ACHN (cell line): ENCODE measurements around the gene POLR1A.

Experiments
- DNase-seq: peaks from one replicate; pipeline ENCODE4 v3.0.0-alpha.2; 2015
- in situ Hi-C: cut with HindIII; loops from 2 replicates; pipeline ENCODE4 v1.10.0; 2017; ENCODE audit warnings: low sequenced_read_pairs, low pct_ligation_motif_present, low pct_unique_long_range_greater_than_20kb

Gene POLR1A

GRCh38 chr2:86014493-86014892 is 91.2 kb downstream of the POLR1A start:
- in situ Hi-C loops = no loop called here
- no peak for DNase-seq

- in situ Hi-C loops = no loop called here
- no peak for DNase-seq
These were observed 93.5 kb downstream of the POLR1A start for GRCh38 chr2:86012007-86012712.

GRCh38 chr2:86011449-86011941 is 94.2 kb downstream of the POLR1A start:
- in situ Hi-C loops = no loop called here
- DNase-seq = no peak

GRCh38 chr2:86010083-86010482 is 95.6 kb downstream of the POLR1A start:
- in situ Hi-C loops = no loop called here
- DNase-seq = no peak

GRCh38 chr2:86006524-86006923 is 99.2 kb downstream of the POLR1A start:
- DNase-seq = no peak
- in situ Hi-C loops = no loop called here

- DNase-seq = no peak
- in situ Hi-C loops = no loop called here
These were observed 101.7 kb downstream of the POLR1A start for GRCh38 chr2:86003967-86004366.

GRCh38 chr2:86003104-86003503 is 102.6 kb downstream of the POLR1A start:
- in situ Hi-C loops = no loop called here
- DNase-seq = no peak

GRCh38 chr2:86002375-86002774 is 103.3 kb downstream of the POLR1A start:
- no peak for DNase-seq
- in situ Hi-C loops = no loop called here

- DNase-seq = no peak
- in situ Hi-C loops = no loop called here
These were observed 104.4 kb downstream of the POLR1A start for GRCh38 chr2:86001326-86001725.

GRCh38 chr2:86000938-86001312 is 104.8 kb downstream of the POLR1A start:
- in situ Hi-C loops = no loop called here
- DNase-seq = no peak

GRCh38 chr2:86000131-86000937 is 105.4 kb downstream of the POLR1A start:
- in situ Hi-C loops = no loop called here
- DNase-seq = no peak

- in situ Hi-C loops = no loop called here
- no peak for DNase-seq
These were observed 106.4 kb downstream of the POLR1A start for GRCh38 chr2:85999061-85999831.

- DNase-seq = no peak
- in situ Hi-C loops = no loop called here
These were observed 107.4 kb downstream of the POLR1A start for GRCh38 chr2:85998071-85998991.

- DNase-seq = no peak
- in situ Hi-C loops = no loop called here
These were observed 108.4 kb downstream of the POLR1A start for GRCh38 chr2:85997017-85997970.

- DNase-seq = no peak
- in situ Hi-C loops = no loop called here
These were observed 109.1 kb downstream of the POLR1A start for GRCh38 chr2:85996591-85996990.

- no peak for DNase-seq
- in situ Hi-C loops = no loop called here
These were observed 109.8 kb downstream of the POLR1A start for GRCh38 chr2:85995648-85996529.
